ENCODE data around the gene PRKCE.

The PRKCE gene

GRCh38 chr2:46032161-46032813, 380.8 kb downstream of the PRKCE start:
- no peak for DNase-seq

GRCh38 chr2:46032996-46033395, 381.5 kb downstream of the PRKCE start:
- no peak for DNase-seq

GRCh38 chr2:46034535-46034934, 383.1 kb downstream of the PRKCE start:
- no peak for DNase-seq

- DNase-seq, result no peak
Observed at GRCh38 chr2:46036929-46037328, 385.5 kb downstream of the PRKCE start.

GRCh38 chr2:46039543-46040303, 388.2 kb downstream of the PRKCE start:
- DNase-seq, result no peak

- no peak for DNase-seq
Observed at GRCh38 chr2:46040563-46041155, 389.2 kb downstream of the PRKCE start.

- no peak for DNase-seq
Observed at GRCh38 chr2:46041434-46041833, 390.0 kb downstream of the PRKCE start.

GRCh38 chr2:46042207-46042637, 390.7 kb downstream of the PRKCE start:
- no peak for DNase-seq

GRCh38 chr2:46042711-46043110, 391.2 kb downstream of the PRKCE start:
- DNase-seq, result no peak

- no peak for DNase-seq
Observed at GRCh38 chr2:46045888-46046287, 394.4 kb downstream of the PRKCE start.

GRCh38 chr2:46047290-46047689, 395.8 kb downstream of the PRKCE start:
- DNase-seq, result no peak

- DNase-seq, result no peak
Observed at GRCh38 chr2:46048693-46049092, 397.2 kb downstream of the PRKCE start.

- no peak for DNase-seq
Observed at GRCh38 chr2:46050027-46050426, 398.6 kb downstream of the PRKCE start.

GRCh38 chr2:46050489-46050888, 399.0 kb downstream of the PRKCE start:
- no peak for DNase-seq

GRCh38 chr2:46051085-46051484, 399.6 kb downstream of the PRKCE start:
- DNase-seq, result no peak

- DNase-seq, result no peak
Observed at GRCh38 chr2:46053564-46053963, 402.1 kb downstream of the PRKCE start.

- no peak for DNase-seq
Observed at GRCh38 chr2:46056541-46056940, 405.1 kb downstream of the PRKCE start.

GRCh38 chr2:46058140-46058539, 406.7 kb downstream of the PRKCE start:
- no peak for DNase-seq

- peak; percentile 43 to 44 for DNase-seq
Observed at GRCh38 chr2:46062637-46063412, 411.4 kb downstream of the PRKCE start.

- no peak for DNase-seq
Observed at GRCh38 chr2:46064396-46064795, 412.9 kb downstream of the PRKCE start.

GRCh38 chr2:46065152-46065551, 413.7 kb downstream of the PRKCE start:
- no peak for DNase-seq

GRCh38 chr2:46066116-46066515, 414.6 kb downstream of the PRKCE start:
- DNase-seq, result no peak

GRCh38 chr2:46066601-46067000, 415.1 kb downstream of the PRKCE start:
- no peak for DNase-seq
